GM18861 (cell line): Measurements from ENCODE around the gene TNS3.

Source experiments
- ATAC-seq: cut with Tn5 transposase; IDR thresholded peaks from one replicate; pipeline ENCODE4 v1.9.1; 2021; ENCODE audit not compliant: unreplicated experiment

TNS3 gene

DNA sequence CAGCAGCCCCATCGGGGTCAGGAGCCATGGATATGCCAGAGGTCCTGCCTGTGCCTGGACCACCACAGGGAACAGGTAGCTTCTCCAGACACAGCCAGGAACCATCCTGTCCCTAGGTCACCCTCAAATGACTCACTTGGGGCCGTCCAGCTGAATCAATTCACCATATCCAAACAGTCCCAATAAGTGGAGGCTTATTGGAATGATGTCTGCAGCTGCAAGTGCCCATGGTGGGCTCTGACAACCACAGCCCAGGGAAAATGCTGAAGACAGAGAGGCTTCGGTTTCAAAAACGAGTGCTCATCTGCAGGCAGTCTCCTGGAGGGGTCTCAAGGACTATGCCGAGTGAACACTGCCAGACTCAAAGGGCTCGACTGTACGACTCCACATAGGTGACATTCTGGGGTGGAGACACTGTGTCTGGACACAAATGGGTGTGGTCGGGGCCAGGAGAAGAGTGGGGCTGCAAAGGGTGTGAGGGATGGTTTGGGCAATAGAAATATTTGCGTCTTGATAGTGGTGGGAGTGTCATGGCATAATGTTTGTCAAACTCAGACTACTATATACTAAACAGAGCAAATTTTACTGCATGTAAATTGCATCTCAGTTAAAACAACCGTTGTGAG lies 204.8 kb downstream of the TNS3 start:
- ATAC-seq = no peak

- no peak for ATAC-seq
Measured at GRCh38 chr7:47375121-47375938, 206.6 kb downstream of the TNS3 start.

- no peak for ATAC-seq
Measured at GRCh38 chr7:47374538-47374937, 207.4 kb downstream of the TNS3 start.

DNA sequence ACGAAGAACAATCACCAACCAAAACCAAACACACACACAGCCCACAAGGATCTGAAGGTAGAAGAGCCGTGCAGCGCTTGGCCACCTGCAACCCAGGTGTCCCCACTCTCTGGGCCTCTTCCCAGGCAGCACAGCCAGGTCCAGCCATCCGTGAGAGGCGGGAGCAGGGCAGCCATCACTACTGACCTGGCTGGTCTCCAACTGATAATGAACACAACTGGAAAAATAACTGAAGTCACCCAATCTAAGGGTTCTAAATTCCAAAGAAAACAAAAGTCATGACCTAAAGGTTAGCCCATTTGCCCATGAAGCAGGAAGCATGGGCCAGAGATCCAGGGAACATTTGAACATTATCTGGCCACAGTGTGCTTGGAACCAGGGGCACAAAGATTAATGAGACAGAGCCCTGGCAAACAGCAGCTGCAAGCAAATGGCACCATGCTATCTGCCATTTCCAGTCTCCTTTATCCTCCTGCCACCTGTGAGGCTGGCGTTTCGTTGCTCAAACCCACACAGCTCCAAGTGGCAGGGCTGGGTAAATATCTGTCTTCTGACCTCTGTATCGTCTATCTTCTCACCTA lies 207.9 kb downstream of the TNS3 start:
- ATAC-seq = no peak

DNA sequence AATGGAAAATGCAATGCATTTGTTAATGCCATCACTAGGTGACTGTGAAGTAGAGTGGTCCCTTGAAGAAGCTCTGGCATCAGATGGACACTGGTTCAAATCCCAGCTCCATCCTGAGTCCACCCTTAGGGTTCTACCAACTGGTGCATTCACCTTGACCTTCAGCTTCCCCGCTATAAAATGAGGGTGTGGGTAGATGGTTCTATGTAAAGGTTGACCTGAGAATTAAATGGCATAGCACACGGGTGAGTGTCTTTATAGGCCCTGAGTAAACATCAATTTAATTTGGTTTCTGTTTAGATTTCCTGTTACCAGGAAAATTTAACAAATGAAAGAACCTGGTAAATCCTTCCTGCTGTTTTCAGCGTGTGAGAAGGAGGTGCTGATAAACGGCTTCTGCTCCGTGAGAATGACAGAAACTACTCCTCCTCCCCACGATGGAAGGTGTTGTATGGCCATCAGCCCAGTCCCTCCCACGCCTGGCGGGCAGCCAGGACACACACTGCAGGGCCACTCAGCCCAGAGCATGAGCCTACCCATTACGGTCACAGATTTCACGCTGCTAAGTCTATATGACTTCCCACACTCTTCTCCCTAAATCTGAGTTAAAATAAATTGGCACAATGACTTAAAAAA lies 210.1 kb downstream of the TNS3 start:
- ATAC-seq = no peak

GRCh38 chr7:47371317-47371716 lies 210.6 kb downstream of the TNS3 start:
- no peak for ATAC-seq

DNA sequence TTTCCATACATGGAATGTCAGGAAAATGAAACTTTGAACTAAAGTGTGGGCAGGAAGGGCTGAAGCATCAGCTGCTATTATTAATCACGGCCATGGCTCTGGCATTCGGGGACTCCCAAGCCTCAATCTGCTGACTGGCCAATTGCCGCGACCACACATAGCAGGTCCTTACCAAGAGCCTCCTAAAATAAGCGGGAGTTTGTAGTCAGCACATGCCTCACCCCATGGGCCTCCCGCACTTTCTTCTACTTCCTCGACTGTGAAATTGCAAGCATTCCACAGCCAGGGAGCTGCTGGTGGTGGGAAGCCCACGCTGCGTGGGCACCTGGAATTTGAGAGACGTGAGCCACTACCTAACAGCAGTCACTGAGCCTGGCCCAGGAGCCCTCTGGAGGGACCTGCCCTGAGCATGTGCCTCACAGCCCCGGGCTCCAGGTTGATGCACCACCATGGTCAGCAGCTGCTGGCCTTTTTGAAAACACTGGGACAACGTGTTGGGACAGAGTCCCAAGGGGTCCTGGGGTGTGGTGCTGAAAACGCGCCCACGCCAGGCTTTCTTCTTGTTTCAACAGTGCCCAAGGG lies 211.4 kb downstream of the TNS3 start:
- no peak for ATAC-seq

DNA sequence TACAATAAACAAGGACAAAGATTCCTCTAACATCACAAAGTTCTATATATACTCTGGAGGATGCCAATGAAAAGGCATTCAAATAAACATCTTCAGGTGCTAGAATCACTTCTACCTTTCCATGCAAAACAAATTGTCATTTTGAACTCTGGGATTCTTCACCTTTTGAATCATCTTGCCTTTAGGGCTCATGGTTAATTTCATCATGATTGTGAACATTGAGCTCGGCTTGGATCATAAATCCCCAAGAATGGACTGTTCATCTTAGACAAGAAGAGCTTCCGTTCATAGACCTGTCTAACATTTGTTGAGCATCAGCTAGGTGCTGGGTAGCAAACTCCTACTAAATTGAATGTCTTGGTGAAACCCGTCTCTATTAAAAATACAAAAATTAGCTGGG lies 212.2 kb downstream of the TNS3 start:
- no peak for ATAC-seq

- ATAC-seq = no peak
Measured at GRCh38 chr7:47368190-47368812, 213.6 kb downstream of the TNS3 start.

DNA sequence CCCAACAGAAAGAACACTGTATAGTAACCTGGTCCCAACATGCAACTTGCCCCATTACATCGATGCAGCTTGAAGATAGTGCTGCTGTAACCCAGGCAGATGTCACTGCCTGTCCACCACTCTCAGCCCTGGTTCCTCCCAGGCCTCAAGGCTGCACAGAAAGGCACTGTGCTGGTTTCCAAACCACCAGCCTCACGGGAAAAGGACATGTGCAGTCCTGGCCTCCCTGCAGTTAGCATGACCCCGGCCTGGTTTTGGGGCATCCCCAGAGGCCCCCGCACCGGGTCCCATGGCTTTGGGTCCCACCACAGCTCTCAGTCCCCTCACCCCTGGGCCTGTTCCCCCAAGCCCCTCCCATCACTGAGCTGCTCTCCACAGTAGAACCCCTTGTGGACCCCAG lies 214.5 kb downstream of the TNS3 start:
- ATAC-seq = no peak

DNA sequence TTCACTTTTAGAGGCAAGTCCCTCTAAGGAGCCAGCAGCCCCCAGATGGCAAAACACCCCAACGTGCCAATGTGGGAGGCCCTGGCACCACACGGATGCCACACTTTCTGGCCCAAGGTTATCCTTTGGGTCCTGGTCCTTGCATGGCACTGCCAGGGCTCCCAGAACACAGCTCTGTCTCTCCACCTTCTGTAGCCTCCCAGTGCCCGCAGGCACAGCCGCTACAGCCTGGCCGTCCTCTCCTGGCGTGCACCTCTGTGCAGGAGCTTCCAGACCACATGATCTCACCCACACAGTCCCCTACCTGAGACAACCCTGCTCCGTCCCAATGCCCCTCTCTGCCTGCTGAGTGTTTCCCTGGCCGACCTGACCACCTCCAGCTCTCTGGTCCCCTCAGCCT lies 215.0 kb downstream of the TNS3 start:
- ATAC-seq = no peak

DNA sequence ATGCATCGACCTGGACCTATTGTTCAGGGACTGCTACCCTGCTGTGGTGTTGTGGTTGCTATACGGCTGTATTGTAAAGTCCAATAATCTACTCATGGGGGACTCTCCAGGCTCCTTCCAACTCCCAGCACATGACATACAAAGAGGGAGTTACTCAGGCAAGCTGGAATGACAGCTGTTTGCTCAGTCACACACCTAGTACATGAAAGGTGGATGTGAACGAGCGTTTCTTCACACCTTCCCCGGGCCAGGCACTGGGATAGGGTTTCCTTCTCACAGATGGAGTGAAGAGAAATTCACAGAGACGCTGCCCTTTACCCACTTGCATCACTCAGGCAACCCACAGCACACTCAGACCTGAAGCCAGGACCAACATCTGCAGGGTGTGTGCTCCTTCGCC lies 215.7 kb downstream of the TNS3 start:
- no peak for ATAC-seq

DNA sequence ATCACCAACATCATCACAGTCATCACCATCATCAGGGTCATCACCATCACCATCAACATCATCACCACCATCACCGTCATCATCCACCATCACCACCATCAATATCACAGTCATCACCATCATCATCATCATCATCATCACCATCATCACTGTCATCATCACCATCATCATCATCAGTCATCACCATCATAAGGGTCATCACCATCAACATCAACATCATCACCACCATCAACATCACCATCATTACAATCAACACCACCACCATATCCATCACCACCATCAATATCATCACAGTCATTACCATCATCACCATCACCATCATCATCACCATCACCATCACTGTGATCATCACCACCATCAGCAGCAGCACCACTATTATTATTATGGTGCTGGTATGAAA lies 218.9 kb downstream of the TNS3 start:
- no peak for ATAC-seq

DNA sequence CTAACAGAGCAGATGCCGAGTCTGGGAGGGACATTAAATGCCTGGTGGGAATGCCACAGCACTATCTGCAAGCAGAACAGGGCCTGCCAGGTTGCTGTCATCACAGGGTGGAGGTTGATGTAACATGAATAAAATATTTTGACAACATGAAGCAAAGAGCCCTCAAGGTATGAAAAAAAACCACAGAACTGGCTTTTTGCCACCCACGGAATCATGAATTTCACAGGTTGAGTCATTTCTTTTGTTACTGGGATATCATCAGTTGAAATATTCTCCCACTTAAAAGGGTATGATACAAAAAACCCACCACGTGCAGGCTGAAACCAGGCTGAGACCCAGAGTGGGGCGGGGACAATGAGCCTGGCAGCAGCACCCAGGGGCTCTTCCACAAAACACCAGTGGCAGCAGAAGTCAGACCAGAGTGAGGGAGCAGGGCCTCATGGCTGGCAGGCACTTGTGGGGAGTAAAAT lies 220.1 kb downstream of the TNS3 start:
- no peak for ATAC-seq

- ATAC-seq = no peak
Measured at GRCh38 chr7:47361236-47361635, 220.7 kb downstream of the TNS3 start.

- ATAC-seq = no peak
Measured at GRCh38 chr7:47360301-47360900, 221.5 kb downstream of the TNS3 start.

GRCh38 chr7:47358944-47359588 lies 222.8 kb downstream of the TNS3 start:
- no peak for ATAC-seq

GRCh38 chr7:47358357-47358756 lies 223.6 kb downstream of the TNS3 start:
- ATAC-seq = no peak

DNA sequence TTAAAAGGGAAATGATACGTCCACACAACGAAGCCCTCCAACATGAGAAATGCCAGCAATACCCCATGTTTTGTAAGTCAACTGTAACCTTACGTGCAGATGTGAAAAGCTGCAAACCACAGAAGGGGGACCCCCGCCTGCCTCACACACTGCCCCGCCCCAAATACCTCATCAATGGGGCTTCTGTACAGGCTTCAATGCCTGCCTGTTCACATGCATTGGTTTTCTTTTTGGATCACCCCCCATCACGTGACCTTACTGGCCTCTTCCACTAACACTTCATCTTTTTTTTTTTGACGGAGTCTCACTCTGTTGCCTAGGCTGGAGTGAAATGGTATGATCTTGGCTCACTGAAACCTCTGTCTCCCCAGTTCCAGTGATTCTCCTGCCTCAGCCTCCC lies 224.0 kb downstream of the TNS3 start:
- no peak for ATAC-seq

DNA sequence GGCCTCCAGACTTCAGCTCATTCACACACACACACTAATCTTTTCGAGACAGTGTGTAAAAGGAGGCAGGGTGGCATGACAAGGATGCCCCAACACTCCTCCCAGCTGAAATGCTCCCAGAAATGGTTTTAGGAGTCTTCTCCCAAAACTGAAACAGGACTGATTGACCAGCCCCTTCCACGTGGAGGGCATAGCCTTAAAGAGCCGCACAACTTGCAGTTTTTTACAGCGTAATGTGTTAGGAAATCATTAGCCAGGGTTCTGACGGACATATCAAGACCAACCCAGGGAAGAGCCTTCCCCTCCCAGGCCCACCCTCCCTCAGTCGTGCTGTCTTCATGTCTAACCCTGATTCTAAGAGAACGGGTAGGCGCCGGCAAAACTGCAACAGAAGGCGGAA lies 224.6 kb downstream of the TNS3 start:
- no peak for ATAC-seq
